AG04449 (cell line): ENCODE results near the gene KRTAP3-3.

Source experiments
- CTCF ChIA-PET: fragments of 350-600 bp; formaldehyde crosslinking; extraction: SDS; loops from one replicate; lab custom pipeline; 2021; ENCODE audit warnings: antibody characterized with exemption; lab: Yijun Ruan, JAX
- POLR2A ChIA-PET: fragments of 400-600, 350-600 bp; formaldehyde crosslinking; extraction: SDS; loops from one replicate; lab custom pipeline; 2020; ENCODE audit warnings: antibody characterized with exemption, inconsistent platforms; lab: Yijun Ruan, JAX
- DNase-seq: peaks from one replicate; pipeline ENCODE4 v3.0.0-alpha.2; 2010; ENCODE audit warnings: low read depth, low spot score
- H3K4me3 ChIP-seq: 2 replicates; pipeline ENCODE4 v1.5.1; 2011; ENCODE audit warnings: low read depth, mild to moderate bottlenecking, control low read depth, low read length
- CTCF ChIP-seq: IDR thresholded peaks from one replicate; pipeline ENCODE4 v1.5.1; 2011; ENCODE audit warnings: mild to moderate bottlenecking, moderate library complexity, low read length, control low read depth, inconsistent platforms; ENCODE audit not compliant: insufficient read depth; ENCODE audit errors: missing control alignments

KRTAP3-3 gene

GRCh38 chr17:41016578-41017215, 22.7 kb upstream of the KRTAP3-3 start:
- no peak for DNase-seq
- TF ChIP-seq CTCF: no peak
- POLR2A ChIA-PET: no interaction called here
- no peak overlapping the region for H3K4me3 ChIP-seq
- CTCF ChIA-PET: no interaction called here

GRCh38 chr17:41015454-41015853, 21.5 kb upstream of the KRTAP3-3 start:
- TF ChIP-seq CTCF: no peak
- no peak overlapping the region for H3K4me3 ChIP-seq
- no peak for DNase-seq
- POLR2A ChIA-PET: no interaction called here
- CTCF ChIA-PET: interaction anchor here (0.8 to 1.9 kb wide), 2 partner anchors 10 to 159 kb away, joined by 3 to 6 read pairs; no protein-coding TSS in a partner anchor

- no peak for TF ChIP-seq CTCF
- ChIA-PET POLR2A (no interaction called here), CTCF (interaction anchor here (0.9 to 1.2 kb wide), 2 partner anchors 9 to 10 kb away, joined by 3 to 5 read pairs; no protein-coding TSS in a partner anchor)
- H3K4me3 ChIP-seq: no peak overlapping the region
- no peak for DNase-seq
These were observed 19.6 kb upstream of the KRTAP3-3 start for GRCh38 chr17:41013606-41014005.

GRCh38 chr17:41013181-41013580, 19.2 kb upstream of the KRTAP3-3 start:
- POLR2A ChIA-PET: no interaction called here
- no peak overlapping the region for H3K4me3 ChIP-seq
- DNase-seq: no peak
- no peak for TF ChIP-seq CTCF
- CTCF ChIA-PET: interaction anchor here (1.2 kb wide), 1 partner anchor 9 kb away, joined by 5 read pairs; no protein-coding TSS in a partner anchor

- ChIA-PET POLR2A (no interaction called here), CTCF (interaction anchor here (1.2 kb wide), 1 partner anchor 8 kb away, joined by 5 read pairs; no protein-coding TSS in a partner anchor)
- no peak for TF ChIP-seq CTCF
- DNase-seq: no peak
- no peak overlapping the region for H3K4me3 ChIP-seq
These were observed 18.6 kb upstream of the KRTAP3-3 start for GRCh38 chr17:41012326-41013120.

- ChIA-PET CTCF (no interaction called here), POLR2A (no interaction called here)
- no peak for DNase-seq
- no peak for TF ChIP-seq CTCF
- no peak overlapping the region for H3K4me3 ChIP-seq
These were observed 16.5 kb upstream of the KRTAP3-3 start for GRCh38 chr17:41010441-41010840.
